OCI-LY3 (cell line): ENCODE measurements around the gene POMGNT2.

Experiments used
- CTCF ChIP-seq: fragments of 200-600, 300-600 bp; sonication (generic); IDR thresholded peaks from 2 replicates; pipeline ENCODE4 v1.5.1; 2014; ENCODE audit warnings: antibody characterized with exemption, low read length, low read depth
- EZH2phosphoT487 ChIP-seq: fragments of 200-600 bp; shearing (Covaris generic); IDR thresholded peaks from 2 replicates; pipeline ENCODE4 v1.6.1; 2018; ENCODE audit warnings: antibody characterized with exemption, mixed run types, low read depth

DNA sequence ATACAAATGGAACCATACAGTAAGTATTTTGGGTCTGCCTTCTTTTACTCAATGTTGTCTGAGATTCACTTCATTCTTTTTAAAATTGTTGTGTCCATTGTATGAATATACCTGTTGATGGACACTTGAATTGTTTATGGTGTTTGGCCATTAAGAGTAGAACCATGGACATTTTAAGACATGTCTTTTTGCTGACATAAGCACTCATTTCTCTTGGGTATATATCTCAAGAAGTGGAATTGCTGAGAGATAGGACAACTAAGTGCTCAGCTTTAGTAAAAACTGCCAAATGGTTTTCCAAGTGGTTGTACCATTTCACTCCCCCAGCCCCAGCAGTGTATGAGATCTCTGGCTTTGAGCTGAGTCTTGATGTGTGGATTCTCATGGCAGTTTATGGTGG is 28.2 kb downstream of the POMGNT2 start:
- no peak for TF ChIP-seq EZH2phosphoT487
- TF ChIP-seq CTCF: no peak
